Gastrocnemius medialis (tissue), 4 donors: Measurements from ENCODE around the gene COX8C.

Experiments
- POLR2A ChIP-seq, 2 donors: fragments of 450-650 bp; IDR thresholded peaks; one replicate each; pipeline ENCODE4 v1.6.1; 2017; ENCODE audit warnings: antibody characterized with exemption in 2 of 2, mild to moderate bottlenecking in 2 of 2, moderate library complexity in 2 of 2
- TF ChIP-seq, protein P1 (sequence below), 5 experiments: fragments of 450-650 bp in 3 of 5; fragments of 200-600 bp in 2 of 5; sonication (generic) in 2 of 5; IDR thresholded peaks in 4 of 5; conservative IDR thresholded peaks in 1 of 5; 1 replicate in 4 of 5; 2 replicates in 1 of 5; pipeline ENCODE4 v1.5.1; 2016 to 2019; ENCODE audit warnings: antibody characterized with exemption in 5 of 5, mild to moderate bottlenecking in 3 of 5, moderate library complexity in 3 of 5

DNA sequence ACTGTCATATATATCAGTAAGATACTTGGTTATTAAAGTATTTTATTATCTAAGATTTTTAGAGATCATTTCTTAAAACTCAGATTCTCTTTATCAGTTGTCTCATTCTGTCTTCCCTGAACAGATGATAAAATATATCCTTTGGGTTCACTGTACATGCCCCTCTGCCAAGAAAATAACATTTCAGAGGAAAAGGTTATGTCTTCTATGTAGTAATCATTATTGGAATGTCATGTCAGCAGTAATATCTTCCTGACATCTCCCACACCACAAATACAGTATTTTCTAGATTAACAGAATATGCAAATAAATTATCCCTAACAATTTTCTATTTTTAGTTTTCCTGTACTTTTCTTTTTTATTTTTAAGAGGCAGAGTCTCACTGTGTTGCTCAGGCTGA, 40.2 kb upstream of the COX8C start:
- no peak for TF ChIP-seq POLR2A (IDR thresholded peaks at IDR 0.05)
- TF ChIP-seq, protein P1, sequence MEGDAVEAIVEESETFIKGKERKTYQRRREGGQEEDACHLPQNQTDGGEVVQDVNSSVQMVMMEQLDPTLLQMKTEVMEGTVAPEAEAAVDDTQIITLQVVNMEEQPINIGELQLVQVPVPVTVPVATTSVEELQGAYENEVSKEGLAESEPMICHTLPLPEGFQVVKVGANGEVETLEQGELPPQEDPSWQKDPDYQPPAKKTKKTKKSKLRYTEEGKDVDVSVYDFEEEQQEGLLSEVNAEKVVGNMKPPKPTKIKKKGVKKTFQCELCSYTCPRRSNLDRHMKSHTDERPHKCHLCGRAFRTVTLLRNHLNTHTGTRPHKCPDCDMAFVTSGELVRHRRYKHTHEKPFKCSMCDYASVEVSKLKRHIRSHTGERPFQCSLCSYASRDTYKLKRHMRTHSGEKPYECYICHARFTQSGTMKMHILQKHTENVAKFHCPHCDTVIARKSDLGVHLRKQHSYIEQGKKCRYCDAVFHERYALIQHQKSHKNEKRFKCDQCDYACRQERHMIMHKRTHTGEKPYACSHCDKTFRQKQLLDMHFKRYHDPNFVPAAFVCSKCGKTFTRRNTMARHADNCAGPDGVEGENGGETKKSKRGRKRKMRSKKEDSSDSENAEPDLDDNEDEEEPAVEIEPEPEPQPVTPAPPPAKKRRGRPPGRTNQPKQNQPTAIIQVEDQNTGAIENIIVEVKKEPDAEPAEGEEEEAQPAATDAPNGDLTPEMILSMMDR (IDR thresholded peaks at IDR 0.05 in 4 of 5, conservative IDR thresholded peaks at IDR 0.05 in 1 of 5), result no peak
